H9 (cell line): ENCODE data around the gene ZNF444. TPM values are rescaled to one million over a fixed set of nuclear protein-coding genes. Genes with fewer than 3 reads are reported as not detected.

Experiments
- DNase-seq: peaks from one replicate; pipeline ENCODE4 v3.0.0-alpha.2; 2017
- H2AFZ ChIP-seq: one replicate; pipeline ENCODE4 v1.6.1; 2013; ENCODE audit warnings: mild to moderate bottlenecking, low read length, control low read depth, moderate library complexity
- H2AK5ac ChIP-seq: 2 replicates; pipeline ENCODE4 v1.6.1; 2013; ENCODE audit warnings: low read length, control low read depth, mixed read lengths; ENCODE audit not compliant: insufficient read length
- H2BK120ac ChIP-seq: one replicate; pipeline ENCODE4 v1.6.1; 2013; ENCODE audit warnings: low read depth, mild to moderate bottlenecking, low read length, control low read depth, inconsistent platforms; ENCODE audit not compliant: poor library complexity, severe bottlenecking
- H2BK12ac ChIP-seq: 2 replicates; pipeline ENCODE4 v1.6.1; 2013; ENCODE audit warnings: low read length, control low read depth, mixed read lengths, low read depth; ENCODE audit not compliant: insufficient read length
- H2BK15ac ChIP-seq: 2 replicates; pipeline ENCODE4 v1.6.1; 2013; ENCODE audit warnings: low read depth, low read length, control low read depth
- H2BK20ac ChIP-seq: one replicate; pipeline ENCODE4 v1.6.1; 2013; ENCODE audit warnings: low read depth, mild to moderate bottlenecking, low read length, control low read depth, inconsistent platforms; ENCODE audit not compliant: poor library complexity, severe bottlenecking
- H2BK5ac ChIP-seq: 2 replicates; pipeline ENCODE4 v1.6.1; 2013; ENCODE audit warnings: low read length, control low read depth, mixed read lengths; ENCODE audit not compliant: insufficient read length
- H3K14ac ChIP-seq: 2 replicates; pipeline ENCODE4 v1.6.1; 2013; ENCODE audit warnings: low read length, control low read depth; ENCODE audit not compliant: insufficient read depth
- H3K18ac ChIP-seq: 2 replicates; pipeline ENCODE4 v1.6.1; 2013; ENCODE audit warnings: low read depth, mild to moderate bottlenecking, mixed read lengths, low read length, control low read depth; ENCODE audit not compliant: insufficient read length
- H3K23ac ChIP-seq: 2 replicates; pipeline ENCODE4 v1.6.1; 2013; ENCODE audit warnings: low read length, control low read depth, mixed read lengths, low read depth; ENCODE audit not compliant: insufficient read length
- H3K23me2 ChIP-seq: 2 replicates; pipeline ENCODE4 v1.6.1; 2013; ENCODE audit warnings: low read depth, mild to moderate bottlenecking, mixed read lengths, low read length, control low read depth; ENCODE audit not compliant: insufficient read length, poor library complexity, severe bottlenecking
- H3K27ac ChIP-seq: 2 replicates; pipeline ENCODE4 v1.5.1; 2013; ENCODE audit warnings: low read length, control low read depth, mixed read lengths, low read depth; ENCODE audit not compliant: insufficient read length
- H3K27me3 ChIP-seq: 2 replicates; pipeline ENCODE4 v1.6.1; 2013; ENCODE audit warnings: low read length, control low read depth, inconsistent platforms; ENCODE audit not compliant: insufficient read depth
- H3K4ac ChIP-seq: 2 replicates; pipeline ENCODE4 v1.6.1; 2013; ENCODE audit warnings: low read depth, mild to moderate bottlenecking, control low read depth, inconsistent platforms, low read length, moderate library complexity
- H3K4me1 ChIP-seq: 2 replicates; pipeline ENCODE4 v1.6.1; 2013; ENCODE audit warnings: low read length, control low read depth, inconsistent platforms; ENCODE audit not compliant: insufficient read depth
- H3K4me2 ChIP-seq: 2 replicates; pipeline ENCODE4 v1.6.1; 2013; ENCODE audit warnings: low read length, control low read depth, mixed read lengths; ENCODE audit not compliant: insufficient read length, insufficient read depth
- H3K56ac ChIP-seq: 2 replicates; pipeline ENCODE4 v1.6.1; 2013; ENCODE audit warnings: low read depth, mild to moderate bottlenecking, mixed read lengths, low read length, control low read depth; ENCODE audit not compliant: insufficient read length
- H3K79me1 ChIP-seq: 2 replicates; pipeline ENCODE4 v1.6.1; 2013; ENCODE audit warnings: low read depth, mild to moderate bottlenecking, moderate library complexity, low read length, control low read depth, inconsistent platforms; ENCODE audit not compliant: insufficient read depth, poor library complexity, severe bottlenecking
- H3K79me2 ChIP-seq: 2 replicates; pipeline ENCODE4 v1.6.1; 2013; ENCODE audit warnings: low read length, control low read depth, inconsistent platforms; ENCODE audit not compliant: insufficient read depth
- H3K9ac ChIP-seq: 2 replicates; pipeline ENCODE4 v1.6.1; 2013; ENCODE audit warnings: low read length, control low read depth, mixed read lengths; ENCODE audit not compliant: insufficient read length; ENCODE audit errors: extremely low read depth
- H3K9me3 ChIP-seq: one replicate; pipeline ENCODE4 v1.6.1; 2013; ENCODE audit warnings: low read depth, low read length, inconsistent platforms; ENCODE audit not compliant: control insufficient read depth
- H3T11ph ChIP-seq: one replicate; pipeline ENCODE4 v1.6.1; 2013; ENCODE audit warnings: mild to moderate bottlenecking, low read length, control low read depth, inconsistent platforms
- H4K20me1 ChIP-seq: one replicate; pipeline ENCODE4 v1.6.1; 2013; ENCODE audit not compliant: control insufficient read depth, insufficient read length, insufficient read depth
- H4K5ac ChIP-seq: 2 replicates; pipeline ENCODE4 v1.6.1; 2013; ENCODE audit warnings: low read depth, mild to moderate bottlenecking, mixed read lengths, low read length, control low read depth; ENCODE audit not compliant: insufficient read length
- H4K8ac ChIP-seq: replicated peaks from 2 replicates; pipeline ENCODE4 v1.6.1; 2013; ENCODE audit warnings: low read length, control low read depth, mixed read lengths, low read depth; ENCODE audit not compliant: insufficient read length
- H4K91ac ChIP-seq: 2 replicates; pipeline ENCODE4 v1.6.1; 2013; ENCODE audit warnings: low read depth, mild to moderate bottlenecking, moderate library complexity, mixed read lengths, low read length, control low read depth; ENCODE audit not compliant: insufficient read length
- H3K27ac Mint-ChIP-seq, 3 experiments: 2 replicates in 2 of 3; 3 replicates in 1 of 3; pipeline ENCODE4 v1.8.0; 2020 to 2021; ENCODE audit warnings: mixed read lengths in 3 of 3, mild to moderate bottlenecking in 1 of 3, moderate library complexity in 1 of 3
- H3K27me3 Mint-ChIP-seq: 2 replicates; pipeline ENCODE4 v1.8.0; 2021; ENCODE audit warnings: low read depth, mild to moderate bottlenecking, moderate library complexity, mixed read lengths
- H3K36me3 Mint-ChIP-seq, 3 experiments: 2 replicates in 2 of 3; 3 replicates in 1 of 3; pipeline ENCODE4 v1.8.0; 2020 to 2021; ENCODE audit warnings: low read depth in 3 of 3, mixed read lengths in 3 of 3; ENCODE audit not compliant: insufficient read depth in 1 of 3
- H3K4me1 Mint-ChIP-seq, 2 experiments: 2 replicates each; pipeline ENCODE4 v1.8.0; 2020; ENCODE audit warnings: mixed read lengths in 2 of 2
- H3K4me3 Mint-ChIP-seq, 2 experiments: 2 replicates in 1 of 2; 3 replicates in 1 of 2; pipeline ENCODE4 v1.8.0; 2020 to 2021; ENCODE audit warnings: mild to moderate bottlenecking in 2 of 2, mixed read lengths in 2 of 2, moderate library complexity in 1 of 2
- H3K9me3 Mint-ChIP-seq, 2 experiments: 2 replicates in 1 of 2; 3 replicates in 1 of 2; pipeline ENCODE4 v1.8.0; 2020; ENCODE audit warnings: mild to moderate bottlenecking in 2 of 2, mixed read lengths in 2 of 2, moderate library complexity in 1 of 2
- CTCF ChIP-seq: fragments of 200-600 bp; sonication (generic); conservative IDR thresholded peaks from 3 replicates; pipeline ENCODE4 v1.8.0; 2021; ENCODE audit warnings: antibody characterized with exemption, mild to moderate bottlenecking
- WGBS: extraction: QIAGEN DNeasy Blood & Tissue Kit; methylation state at CpG from one replicate; pipeline ENCODE4 v1.1.7; 2013; ENCODE audit warnings: missing lambda C conversion rate, low lambda C conversion rate, mixed read lengths; ENCODE audit not compliant: insufficient read length; ENCODE audit errors: extremely low coverage; 5-methylcytosine and 5-hydroxymethylcytosine counted together
- long read RNA-seq: library from polyadenylated mRNA; unstranded; transcript quantifications from one replicate; pipeline ENCODE4 v2.0.0, GENCODE V29; 2020
- total RNA-seq: library from RNA; stranded (reverse); gene quantifications from 2 replicates; pipeline ENCODE4 v1.2.1, GENCODE V29; 2021

The ZNF444 gene
- total RNA-seq: 48.8 and 49.7 TPM in 2 replicates
- long read RNA-seq, transcript ZNF444-201 (5 exons, 2,042 nt): major isoform, 33 of 60 reads
- long read RNA-seq, transcript ZNF444-211 (5 exons, 1,906 nt): minor isoform, 10 of 60 reads
- long read RNA-seq, partial matches to known transcripts: 7 of 60 reads
- long read RNA-seq, other reads (novel, unspliced or antisense): 10 of 60 reads

- 0 out of 5 replicates have a peak, but pooled peaks cover 0 to 2% of the 10 kb centered on the region in 2 experiments for H3K9me3 Mint-ChIP-seq
- Histone ChIP-seq H3K9ac (peak within 1 kb of the TSS; percentile 68), H2BK5ac (peak within 1 kb of the TSS; percentile 97), H4K91ac (no peak within 1 kb of the TSS), H3K23me2 (peaks cover 13% of the 10 kb centered on the region), H2BK120ac (no peak within 1 kb of the TSS), H3K4me1 (peaks cover 7% of the 10 kb centered on the region; the same call in 1 of the 2 replicates), H3K27me3 (no peaks in the 10 kb centered on the region), H4K8ac (no peak within 1 kb of the TSS), H2AK5ac (no peak within 1 kb of the TSS), H3K4ac (no peak within 1 kb of the TSS), H3K79me1 (no peaks in the 10 kb centered on the region), H3K56ac (no peak within 1 kb of the TSS), H3K18ac (peak within 1 kb of the TSS; percentile 79), H3K9me3 (no peaks in the 10 kb centered on the region), H3K14ac (peak within 1 kb of the TSS; percentile 93; the same call in 1 of the 2 replicates), H2AFZ (no peak within 1 kb of the TSS), H2BK20ac (no peak within 1 kb of the TSS), H3K23ac (no peak within 1 kb of the TSS), H3T11ph (no peak within 1 kb of the TSS), H4K5ac (no peak within 1 kb of the TSS), H3K4me2 (peak within 1 kb of the TSS; percentile 88), H4K20me1 (no peaks in the 10 kb centered on the region), H2BK15ac (no peak within 1 kb of the TSS), H3K27ac (no peak within 1 kb of the TSS), H3K79me2 (peaks cover 4% of the 10 kb centered on the region; the same call in 1 of the 2 replicates), H2BK12ac (no peak within 1 kb of the TSS)
- H3K4me3 Mint-ChIP-seq: peak within 1 kb of the TSS; percentile 79 to 85
- H3K36me3 Mint-ChIP-seq: no peaks in the 10 kb centered on the region
- H3K27ac Mint-ChIP-seq: peak within 1 kb of the TSS; percentile 97 to 98 (median 97)
- WGBS: no CpG with 5 or more reads among the region's 56 CpGs
- DNase-seq: peak; percentile 99
- no peaks in the 10 kb centered on the region for H3K27me3 Mint-ChIP-seq
- TF ChIP-seq CTCF: no peak
- H3K4me1 Mint-ChIP-seq: peaks cover 31% of the 10 kb centered on the region in 2 experiments
These were observed at the start of gene ZNF444 for GRCh38 chr19:56140583-56141416. Gene ZNF444 (plus strand): TSS chr19:56141287. CDS start chr19:56146912, 5,625 bp downstream.
